ENCODE measurements around the gene CCL4L2.
"Not testable (repeated sequence)": the region's sequence is repeated elsewhere in the genome, so short reads cannot be mapped to it uniquely, and the experiment has no call there.

CCL4L2 gene

DNA sequence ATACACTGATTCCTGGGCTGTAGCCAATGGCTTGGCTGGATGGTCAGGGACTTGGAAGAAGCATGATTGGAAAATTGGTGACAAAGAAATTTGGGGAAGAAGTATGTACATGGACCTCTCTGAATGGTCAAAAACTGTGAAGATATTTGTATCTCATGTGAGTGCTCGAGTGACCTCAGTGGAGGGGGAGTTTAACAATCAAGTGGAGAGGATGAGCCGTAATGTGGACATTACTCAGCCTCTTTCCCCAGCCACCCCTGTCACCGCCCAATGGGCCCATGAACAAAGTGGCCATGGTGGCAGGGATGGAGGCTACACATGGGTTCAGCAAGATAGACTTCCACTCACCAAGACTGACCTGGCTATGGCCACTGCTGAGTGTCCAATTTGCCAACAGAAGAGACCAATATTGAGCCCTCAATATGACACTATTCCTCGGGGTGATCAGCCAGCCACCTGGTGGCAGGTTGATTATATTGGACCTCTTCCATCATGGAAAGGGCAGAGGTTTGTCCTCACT lies 10.8 kb downstream of the CCL4L2 start:
- H3K4me1 ChIP-seq; H3K9me3 ChIP-seq; H3K4me3 ChIP-seq; in situ Hi-C loops (cut with MboI; ENCODE audit: low sequenced_read_pairs); DNase-seq (ENCODE audit: low spot score in 2 of 2); H3K36me3 ChIP-seq (replicated peaks); H3K27me3 ChIP-seq (ENCODE audit: low read depth): not testable (repeated sequence)

DNA sequence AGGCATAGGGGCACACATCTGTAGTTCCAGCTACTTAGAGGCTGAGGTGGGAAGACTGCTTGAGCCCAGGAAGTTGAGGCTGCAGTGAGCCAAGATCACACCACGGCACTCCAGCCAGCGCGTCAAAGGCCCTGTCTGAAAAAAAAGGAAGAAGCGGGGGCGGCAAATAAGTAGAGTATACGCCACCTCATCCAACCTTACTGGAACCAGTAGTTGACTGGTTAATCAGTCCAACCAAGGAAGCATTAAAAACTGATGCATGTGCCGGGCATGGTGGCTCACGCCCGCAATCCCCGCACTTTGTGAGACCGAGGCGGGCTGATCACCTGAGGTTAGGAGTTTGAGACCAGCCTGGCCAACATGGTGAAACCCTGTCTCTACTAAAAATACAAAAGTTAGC lies 12.1 kb downstream of the CCL4L2 start:
- H3K36me3 ChIP-seq (replicated peaks); in situ Hi-C loops (cut with MboI; ENCODE audit: low sequenced_read_pairs); H3K9me3 ChIP-seq; DNase-seq (ENCODE audit: low spot score in 2 of 2); H3K4me3 ChIP-seq; H3K4me1 ChIP-seq; H3K27me3 ChIP-seq (ENCODE audit: low read depth): not testable (repeated sequence)

DNA sequence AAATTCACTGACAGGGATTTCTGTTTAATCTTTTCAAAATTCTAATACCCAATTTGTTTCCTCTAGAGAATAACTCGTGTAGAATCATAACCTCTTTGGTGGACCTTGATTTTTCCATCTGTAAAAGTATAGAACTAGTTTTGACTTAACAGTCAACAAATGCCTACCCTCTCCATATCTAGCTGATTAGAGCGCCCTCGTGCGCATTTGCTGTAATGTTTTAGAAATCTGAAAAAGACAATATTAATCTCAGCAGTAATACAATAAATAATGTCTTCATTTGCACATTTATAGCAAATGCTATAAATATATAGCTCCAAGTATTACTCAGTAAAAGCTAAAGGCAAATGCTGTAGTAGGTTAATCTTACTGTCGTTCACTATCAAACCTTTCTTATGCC lies 18.8 kb downstream of the CCL4L2 start:
- H3K4me3 ChIP-seq; H3K9me3 ChIP-seq; DNase-seq (ENCODE audit: low spot score in 2 of 2); in situ Hi-C loops (cut with MboI; ENCODE audit: low sequenced_read_pairs); H3K27me3 ChIP-seq (ENCODE audit: low read depth); H3K4me1 ChIP-seq; H3K36me3 ChIP-seq (replicated peaks): not testable (repeated sequence)

DNA sequence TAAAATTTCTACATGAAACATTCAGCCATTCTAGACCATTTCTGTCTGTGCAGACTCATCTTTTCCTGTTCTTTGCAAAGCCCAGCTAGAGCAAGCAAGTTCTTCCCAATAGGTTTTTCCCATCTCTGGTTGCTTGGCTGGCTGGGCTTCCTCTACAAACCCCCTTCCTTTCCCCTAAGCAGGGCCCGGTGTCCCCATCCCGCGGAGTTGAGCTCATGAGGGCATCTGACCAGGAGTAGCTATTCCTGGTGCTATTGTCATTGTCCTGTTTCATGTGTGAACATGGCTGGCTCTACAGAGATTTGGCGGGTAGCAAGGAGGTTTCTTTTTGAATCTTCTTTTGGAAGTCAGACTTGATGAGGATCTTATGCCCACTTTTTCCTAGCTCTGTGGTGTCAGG lies 31.2 kb downstream of the CCL4L2 start:
- in situ Hi-C loops (cut with MboI; ENCODE audit: low sequenced_read_pairs); H3K36me3 ChIP-seq (replicated peaks); H3K4me1 ChIP-seq; H3K9me3 ChIP-seq; H3K27me3 ChIP-seq (ENCODE audit: low read depth); DNase-seq (ENCODE audit: low spot score in 2 of 2); H3K4me3 ChIP-seq: not testable (repeated sequence)

All from HAP-1 (cell line).